ENCODE results near the gene TMPRSS13. TPM values are rescaled to one million over a fixed set of nuclear protein-coding genes. Genes with fewer than 3 reads are reported as not detected.
A peak's percentile ranks its signal among the peaks of the same experiment; 100 is the strongest.

TMPRSS13 gene
- total and polyA plus RNA-seq, 4 donors: 0.45 to 1.0 (median 0.54) TPM; not detected in 1

- H3K27ac ChIP-seq (ENCODE audit: low read depth in 1 of 2, low read length in 2 of 2): no peak overlapping the region
- no peak for ATAC-seq (ENCODE audit: low FRiP score)
- H3K4me1 ChIP-seq (ENCODE audit: control insufficient read depth in 1 of 2, insufficient read depth in 2 of 2, low read length in 2 of 2): no peaks in the 10 kb centered on the region
- H3K27me3 ChIP-seq (ENCODE audit: control insufficient read depth in 1 of 2, insufficient read depth in 2 of 2, low read length in 1 of 2): peaks cover 0 to 7% of the 10 kb centered on the region in 2 donors
- intact Hi-C loops (cut with DNase I): no loop called here
- no peaks in the 10 kb centered on the region for H3K36me3 ChIP-seq (ENCODE audit: control insufficient read depth in 1 of 2, insufficient read depth in 2 of 2, low read length in 1 of 2)
- H3K4me3 ChIP-seq (ENCODE audit: low read length in 2 of 2): no peak overlapping the region
- no peaks in the 10 kb centered on the region for H3K9me3 ChIP-seq (ENCODE audit: control insufficient read depth, low read length)
- DNase-seq: no peak
- WGBS, 2 donors: 79 to 85% methylated on average over 10 of the region's 10 CpGs
Measured at GRCh38 chr11:117972044-117972443, 42.8 kb upstream of the TMPRSS13 start.

- DNase-seq: peak in 1 of 2 donors; percentile 65
- Histone ChIP-seq H3K36me3 (ENCODE audit: control insufficient read depth in 1 of 2, insufficient read depth in 2 of 2, low read length in 1 of 2) (no peaks in the 10 kb centered on the region), H3K4me3 (ENCODE audit: low read length in 2 of 2) (no peak overlapping the region), H3K27me3 (ENCODE audit: control insufficient read depth in 1 of 2, insufficient read depth in 2 of 2, low read length in 1 of 2) (peaks cover 0 to 7% of the 10 kb centered on the region in 2 donors), H3K4me1 (ENCODE audit: control insufficient read depth in 1 of 2, insufficient read depth in 2 of 2, low read length in 2 of 2) (no peaks in the 10 kb centered on the region), H3K9me3 (ENCODE audit: control insufficient read depth, low read length) (no peaks in the 10 kb centered on the region), H3K27ac (ENCODE audit: low read depth in 1 of 2, low read length in 2 of 2) (no peak overlapping the region)
- intact Hi-C loops (cut with DNase I): no loop called here
- peak; percentile 19 for ATAC-seq (ENCODE audit: low FRiP score)
- 65 to 74% methylated on average over 3 to 4 of the region's 4 CpGs for WGBS, 2 donors
Measured at GRCh38 chr11:117970400-117971024, 41.3 kb upstream of the TMPRSS13 start.

- Histone ChIP-seq H3K36me3 (ENCODE audit: control insufficient read depth in 1 of 2, insufficient read depth in 2 of 2, low read length in 1 of 2) (no peaks in the 10 kb centered on the region), H3K4me1 (ENCODE audit: control insufficient read depth in 1 of 2, insufficient read depth in 2 of 2, low read length in 2 of 2) (no peaks in the 10 kb centered on the region), H3K9me3 (ENCODE audit: control insufficient read depth, low read length) (no peaks in the 10 kb centered on the region), H3K27me3 (ENCODE audit: control insufficient read depth in 1 of 2, insufficient read depth in 2 of 2, low read length in 1 of 2) (peaks cover 0 to 7% of the 10 kb centered on the region in 2 donors), H3K4me3 (ENCODE audit: low read length in 2 of 2) (no peak overlapping the region), H3K27ac (ENCODE audit: low read depth in 1 of 2, low read length in 2 of 2) (no peak overlapping the region)
- ATAC-seq (ENCODE audit: low FRiP score): no peak
- intact Hi-C loops (cut with DNase I): no loop called here
- WGBS, 2 donors: 83 to 85% methylated on average over 5 of the region's 5 CpGs
- no peak for DNase-seq
Measured at GRCh38 chr11:117969160-117969991, 40.2 kb upstream of the TMPRSS13 start.

GRCh38 chr11:117966908-117967307 lies 37.7 kb upstream of the TMPRSS13 start:
- H3K4me3 ChIP-seq (ENCODE audit: low read length in 2 of 2): no peak overlapping the region
- H3K4me1 ChIP-seq (ENCODE audit: control insufficient read depth in 1 of 2, insufficient read depth in 2 of 2, low read length in 2 of 2): no peaks in the 10 kb centered on the region
- no peak for DNase-seq
- no peak overlapping the region for H3K27ac ChIP-seq (ENCODE audit: low read depth in 1 of 2, low read length in 2 of 2)
- intact Hi-C loops (cut with DNase I): no loop called here
- peaks cover 0 to 5% of the 10 kb centered on the region in 2 donors for H3K27me3 ChIP-seq (ENCODE audit: control insufficient read depth in 1 of 2, insufficient read depth in 2 of 2, low read length in 1 of 2)
- no peak for ATAC-seq (ENCODE audit: low FRiP score)
- H3K36me3 ChIP-seq (ENCODE audit: control insufficient read depth in 1 of 2, insufficient read depth in 2 of 2, low read length in 1 of 2): no peaks in the 10 kb centered on the region
- no peaks in the 10 kb centered on the region for H3K9me3 ChIP-seq (ENCODE audit: control insufficient read depth, low read length)
- WGBS, 2 donors: 54 to 68% methylated on average over 8 of the region's 8 CpGs

- ATAC-seq (ENCODE audit: low FRiP score): no peak
Measured at GRCh38 chr11:117962826-117963225, 33.6 kb upstream of the TMPRSS13 start.

GRCh38 chr11:117961896-117962295 lies 32.7 kb upstream of the TMPRSS13 start:
- no peak for DNase-seq
- Histone ChIP-seq H3K4me1 (ENCODE audit: control insufficient read depth in 1 of 2, insufficient read depth in 2 of 2, low read length in 2 of 2) (no peaks in the 10 kb centered on the region), H3K4me3 (ENCODE audit: low read length in 2 of 2) (no peak overlapping the region), H3K27ac (ENCODE audit: low read depth in 1 of 2, low read length in 2 of 2) (no peak overlapping the region), H3K27me3 (ENCODE audit: control insufficient read depth in 1 of 2, insufficient read depth in 2 of 2, low read length in 1 of 2) (no peaks in the 10 kb centered on the region), H3K9me3 (ENCODE audit: control insufficient read depth, low read length) (no peaks in the 10 kb centered on the region), H3K36me3 (ENCODE audit: control insufficient read depth in 1 of 2, insufficient read depth in 2 of 2, low read length in 1 of 2) (no peaks in the 10 kb centered on the region)
- WGBS, 2 donors: 84 to 85% methylated on average over 10 of the region's 10 CpGs
- ATAC-seq (ENCODE audit: low FRiP score): no peak
- intact Hi-C loops (cut with DNase I): no loop called here

More at GRCh38 chr11:117962826-117963225, 33.6 kb upstream of the TMPRSS13 start:
- intact Hi-C loops (cut with DNase I): no loop called here
- Histone ChIP-seq H3K36me3 (ENCODE audit: control insufficient read depth in 1 of 2, insufficient read depth in 2 of 2, low read length in 1 of 2) (no peaks in the 10 kb centered on the region), H3K9me3 (ENCODE audit: control insufficient read depth, low read length) (no peaks in the 10 kb centered on the region), H3K4me3 (ENCODE audit: low read length in 2 of 2) (no peak overlapping the region), H3K4me1 (ENCODE audit: control insufficient read depth in 1 of 2, insufficient read depth in 2 of 2, low read length in 2 of 2) (no peaks in the 10 kb centered on the region), H3K27ac (ENCODE audit: low read depth in 1 of 2, low read length in 2 of 2) (no peak overlapping the region), H3K27me3 (ENCODE audit: control insufficient read depth in 1 of 2, insufficient read depth in 2 of 2, low read length in 1 of 2) (no peaks in the 10 kb centered on the region)
- WGBS, 2 donors: 92% methylated on average over 3 of the region's 3 CpGs
- DNase-seq: no peak

- H3K27ac ChIP-seq (ENCODE audit: low read depth in 1 of 2, low read length in 2 of 2): no peak overlapping the region
- H3K4me1 ChIP-seq (ENCODE audit: control insufficient read depth in 1 of 2, insufficient read depth in 2 of 2, low read length in 2 of 2): no peaks in the 10 kb centered on the region
- ATAC-seq (ENCODE audit: low FRiP score) (no peak), DNase-seq (no peak)
- H3K9me3 ChIP-seq (ENCODE audit: control insufficient read depth, low read length): no peaks in the 10 kb centered on the region
- H3K27me3 ChIP-seq (ENCODE audit: control insufficient read depth in 1 of 2, insufficient read depth in 2 of 2, low read length in 1 of 2): no peaks in the 10 kb centered on the region
- no peaks in the 10 kb centered on the region for H3K36me3 ChIP-seq (ENCODE audit: control insufficient read depth in 1 of 2, insufficient read depth in 2 of 2, low read length in 1 of 2)
- intact Hi-C loops (cut with DNase I): no loop called here
- WGBS, 2 donors: 67 to 71% methylated on average over 1 of the region's 1 CpG
- H3K4me3 ChIP-seq (ENCODE audit: low read length in 2 of 2): no peak overlapping the region
Measured at GRCh38 chr11:117960406-117960805, 31.2 kb upstream of the TMPRSS13 start.

- ATAC-seq (ENCODE audit: low FRiP score) (no peak), DNase-seq (no peak)
- intact Hi-C loops (cut with DNase I): no loop called here
- Histone ChIP-seq H3K27me3 (ENCODE audit: control insufficient read depth in 1 of 2, insufficient read depth in 2 of 2, low read length in 1 of 2) (no peaks in the 10 kb centered on the region), H3K27ac (ENCODE audit: low read depth in 1 of 2, low read length in 2 of 2) (no peak overlapping the region), H3K9me3 (ENCODE audit: control insufficient read depth, low read length) (no peaks in the 10 kb centered on the region), H3K4me1 (ENCODE audit: control insufficient read depth in 1 of 2, insufficient read depth in 2 of 2, low read length in 2 of 2) (no peaks in the 10 kb centered on the region), H3K36me3 (ENCODE audit: control insufficient read depth in 1 of 2, insufficient read depth in 2 of 2, low read length in 1 of 2) (no peaks in the 10 kb centered on the region), H3K4me3 (ENCODE audit: low read length in 2 of 2) (no peak overlapping the region)
- WGBS, 2 donors: 32 to 61% methylated on average over 1 of the region's 1 CpG
Measured at GRCh38 chr11:117959438-117960149, 30.4 kb upstream of the TMPRSS13 start.

Data from aorta (tissue), 5 donors.